GM20000 (cell line): ENCODE data around the gene DNAJC4.

ENCODE experiments used
- DNase-seq: peaks from one replicate; pipeline ENCODE4 v3.0.0; 2012; ENCODE audit warnings: low spot score
- CTCF ChIP-seq: IDR thresholded peaks from 2 replicates; pipeline ENCODE4 v1.5.1; 2012; ENCODE audit warnings: mild to moderate bottlenecking, control low read depth; ENCODE audit errors: extremely low read depth, missing control alignments

The DNAJC4 gene

GRCh38 chr11:64255135-64256128 lies 25.1 kb downstream of the DNAJC4 start:
- DNase-seq = no peak
- no peak for TF ChIP-seq CTCF

GRCh38 chr11:64256300-64256699 lies 26.0 kb downstream of the DNAJC4 start:
- TF ChIP-seq CTCF = no peak
- no peak for DNase-seq

GRCh38 chr11:64258356-64258755 lies 28.0 kb downstream of the DNAJC4 start:
- no peak for DNase-seq
- no peak for TF ChIP-seq CTCF

- DNase-seq = no peak
- no peak for TF ChIP-seq CTCF
Measured at GRCh38 chr11:64258946-64259532, 28.7 kb downstream of the DNAJC4 start.

GRCh38 chr11:64259533-64260067 lies 29.3 kb downstream of the DNAJC4 start:
- no peak for TF ChIP-seq CTCF
- DNase-seq = peak; percentile 66

GRCh38 chr11:64260147-64260708 lies 29.9 kb downstream of the DNAJC4 start:
- TF ChIP-seq CTCF = no peak
- DNase-seq = peak; percentile 66
